Smooth muscle cell (in vitro differentiated cells): ENCODE results near the gene TECR. TPM values are rescaled to one million over a fixed set of nuclear protein-coding genes. Genes with fewer than 3 reads are reported as not detected.
A peak's percentile ranks its signal among the peaks of the same experiment; 100 is the strongest.

ENCODE experiments used
- DNase-seq: peaks from one replicate; lab custom pipeline; 2025; ENCODE audit not compliant: unreplicated experiment; lab: John Stamatoyannopoulos, UW
- H2AFZ ChIP-seq: fragments of 200-600 bp; sonication (generic); 2 replicates; pipeline ENCODE4 v1.6.0; 2016; ENCODE audit warnings: antibody characterized with exemption, low read depth, mild to moderate bottlenecking
- H3F3A ChIP-seq: fragments of 200-600 bp; sonication (generic); 2 replicates; pipeline ENCODE4 v1.6.0; 2017; ENCODE audit warnings: antibody characterized with exemption, low read depth
- H3K27ac ChIP-seq: fragments of 200-600 bp; sonication (generic); 2 replicates; pipeline ENCODE4 v1.5.1; 2016; ENCODE audit warnings: low read depth, mild to moderate bottlenecking
- H3K27me3 ChIP-seq: fragments of 200-600 bp; sonication (generic); 2 replicates; pipeline ENCODE4 v1.6.1; 2016; ENCODE audit warnings: low read depth, mild to moderate bottlenecking
- H3K36me3 ChIP-seq: fragments of 200-600 bp; sonication (generic); 2 replicates; pipeline ENCODE4 v1.5.1; 2016; ENCODE audit warnings: low read depth
- H3K4me1 ChIP-seq: fragments of 200-600 bp; sonication (generic); 2 replicates; pipeline ENCODE4 v1.5.1; 2016; ENCODE audit warnings: low read depth
- H3K4me2 ChIP-seq: fragments of 200-600 bp; sonication (generic); 2 replicates; pipeline ENCODE4 v1.6.0; 2016; ENCODE audit warnings: mild to moderate bottlenecking
- H3K4me3 ChIP-seq: fragments of 200-600 bp; sonication (generic); 2 replicates; pipeline ENCODE4 v1.5.1; 2016; ENCODE audit warnings: mild to moderate bottlenecking
- H3K79me2 ChIP-seq: fragments of 200-600 bp; sonication (generic); 2 replicates; pipeline ENCODE4 v1.6.0; 2016; ENCODE audit warnings: low read depth, mild to moderate bottlenecking
- H3K9ac ChIP-seq: fragments of 200-600 bp; sonication (generic); 2 replicates; pipeline ENCODE4 v1.6.0; 2016; ENCODE audit warnings: low read depth
- H3K9me3 ChIP-seq: fragments of 200-600 bp; sonication (generic); replicated peaks from 2 replicates; pipeline ENCODE4 v1.5.1; 2016; ENCODE audit warnings: low read depth
- H4K20me1 ChIP-seq: fragments of 200-600 bp; sonication (generic); 2 replicates; pipeline ENCODE4 v1.6.0; 2016; ENCODE audit warnings: low read depth
- WGBS: methylation state at CpG from one replicate; pipeline ENCODE4 v1.1.7; 2016; ENCODE audit warnings: low lambda C conversion rate; 5-methylcytosine and 5-hydroxymethylcytosine counted together
- polyA plus RNA-seq: library from polyadenylated mRNA; unstranded; fragments of >200 nt; fragmentation: Nextera tagmentation; extraction: Ambion mirVana; gene quantifications from 2 replicates; pipeline ENCODE4 v1.2.1, GENCODE V29; 2016
- total RNA-seq: library from RNA; depleted of rRNA; stranded (reverse); fragments of >200 nt; gene quantifications from 2 replicates; pipeline ENCODE4 v1.2.3, GENCODE V29; 2014
- TF ChIP-seq, protein P1 (sequence below): fragments of 200-600 bp; sonication (generic); IDR thresholded peaks from 2 replicates; pipeline ENCODE4 v1.5.1; 2017; ENCODE audit warnings: borderline replicate concordance, mild to moderate bottlenecking, antibody characterized with exemption; ENCODE audit not compliant: insufficient read depth, poor library complexity, severe bottlenecking

TECR gene
- total and polyA plus RNA-seq, 2 experiments from 2014 or later = 86.1 to 216 TPM

GRCh38 chr19:14507704-14508542 lies 21.5 kb upstream of the TECR start:
- H3K27me3 ChIP-seq = no peaks in the 10 kb centered on the region
- 75% methylated on average over 12 of the region's 12 CpGs for WGBS
- H3K4me1 ChIP-seq = no peaks in the 10 kb centered on the region
- TF ChIP-seq, protein P1, sequence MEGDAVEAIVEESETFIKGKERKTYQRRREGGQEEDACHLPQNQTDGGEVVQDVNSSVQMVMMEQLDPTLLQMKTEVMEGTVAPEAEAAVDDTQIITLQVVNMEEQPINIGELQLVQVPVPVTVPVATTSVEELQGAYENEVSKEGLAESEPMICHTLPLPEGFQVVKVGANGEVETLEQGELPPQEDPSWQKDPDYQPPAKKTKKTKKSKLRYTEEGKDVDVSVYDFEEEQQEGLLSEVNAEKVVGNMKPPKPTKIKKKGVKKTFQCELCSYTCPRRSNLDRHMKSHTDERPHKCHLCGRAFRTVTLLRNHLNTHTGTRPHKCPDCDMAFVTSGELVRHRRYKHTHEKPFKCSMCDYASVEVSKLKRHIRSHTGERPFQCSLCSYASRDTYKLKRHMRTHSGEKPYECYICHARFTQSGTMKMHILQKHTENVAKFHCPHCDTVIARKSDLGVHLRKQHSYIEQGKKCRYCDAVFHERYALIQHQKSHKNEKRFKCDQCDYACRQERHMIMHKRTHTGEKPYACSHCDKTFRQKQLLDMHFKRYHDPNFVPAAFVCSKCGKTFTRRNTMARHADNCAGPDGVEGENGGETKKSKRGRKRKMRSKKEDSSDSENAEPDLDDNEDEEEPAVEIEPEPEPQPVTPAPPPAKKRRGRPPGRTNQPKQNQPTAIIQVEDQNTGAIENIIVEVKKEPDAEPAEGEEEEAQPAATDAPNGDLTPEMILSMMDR = no peak
- no peak for DNase-seq
- no peak overlapping the region for H3K4me3 ChIP-seq
- peak overlapping the region; percentile 85 for H3K27ac ChIP-seq
- H3K9ac ChIP-seq = no peak overlapping the region
- no peak overlapping the region for H2AFZ ChIP-seq
- peaks cover 11% of the 10 kb centered on the region for H3F3A ChIP-seq
- H3K36me3 ChIP-seq = no peaks in the 10 kb centered on the region
- H3K79me2 ChIP-seq = no peaks in the 10 kb centered on the region
- no peaks in the 10 kb centered on the region for H4K20me1 ChIP-seq
- H3K9me3 ChIP-seq = no peaks in the 10 kb centered on the region
- no peak overlapping the region for H3K4me2 ChIP-seq

DNA sequence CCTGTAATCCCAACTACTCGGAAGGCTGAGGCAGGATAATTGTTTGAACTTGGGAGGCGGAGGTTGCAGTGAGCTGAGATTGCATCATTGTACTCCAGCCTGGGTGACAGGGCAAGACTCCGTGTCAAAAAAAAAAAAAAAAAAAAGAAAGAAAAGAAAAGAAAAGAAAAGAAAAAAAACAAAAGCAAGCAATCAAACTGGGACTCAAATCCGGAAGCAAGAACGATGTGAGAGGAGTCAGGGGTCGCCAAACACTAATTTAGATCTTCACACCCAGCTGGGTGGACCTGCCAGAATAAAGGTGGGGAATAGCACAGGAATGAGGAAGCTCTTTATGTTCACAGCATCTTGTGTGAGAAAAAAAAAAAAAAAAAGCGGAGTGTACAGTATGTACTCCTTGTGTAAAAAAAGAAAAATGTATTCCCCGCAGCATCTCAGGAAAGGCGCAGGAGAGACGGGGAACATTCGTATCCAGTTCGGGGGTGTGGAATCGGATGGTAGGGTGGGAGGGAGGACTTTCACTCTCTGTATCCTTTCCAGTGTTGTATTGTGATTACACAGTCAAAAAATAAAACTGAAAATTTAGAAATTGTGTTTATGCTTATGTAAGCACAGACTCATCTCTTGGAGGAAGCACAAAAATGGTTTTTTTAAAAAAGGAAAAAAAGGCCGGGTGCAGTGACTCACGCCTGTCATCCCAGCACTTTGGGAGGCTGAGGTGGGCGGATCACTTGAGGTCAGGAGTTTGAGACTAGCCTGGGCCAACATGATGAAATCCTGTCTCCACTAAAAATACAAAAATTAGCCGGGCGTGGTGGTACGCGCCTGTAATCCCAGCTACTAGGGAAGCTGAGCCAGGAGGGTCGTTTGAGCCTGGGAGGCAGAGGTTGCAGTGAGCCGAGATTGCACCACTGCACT lies 18.8 kb upstream of the TECR start:
- no peak overlapping the region for H3K4me2 ChIP-seq
- H4K20me1 ChIP-seq = peaks cover 24% of the 10 kb centered on the region
- no peak overlapping the region for H2AFZ ChIP-seq
- no peaks in the 10 kb centered on the region for H3K4me1 ChIP-seq
- H3K27me3 ChIP-seq = no peaks in the 10 kb centered on the region
- H3K36me3 ChIP-seq = peaks cover 7% of the 10 kb centered on the region
- H3F3A ChIP-seq = peaks cover 13% of the 10 kb centered on the region
- H3K27ac ChIP-seq = peak overlapping the region; percentile 14
- no peaks in the 10 kb centered on the region for H3K9me3 ChIP-seq
- no peak overlapping the region for H3K4me3 ChIP-seq
- H3K9ac ChIP-seq = no peak overlapping the region
- peaks cover 11% of the 10 kb centered on the region for H3K79me2 ChIP-seq
- TF ChIP-seq, protein P1 = no peak
- WGBS = 72% methylated on average over 22 of the region's 22 CpGs
- no peak for DNase-seq

- Histone ChIP-seq H3K4me2 (no peak overlapping the region), H3K9me3 (no peaks in the 10 kb centered on the region), H3K36me3 (peaks cover 7% of the 10 kb centered on the region), H3F3A (peaks cover 11% of the 10 kb centered on the region), H3K27me3 (no peaks in the 10 kb centered on the region), H2AFZ (no peak overlapping the region), H4K20me1 (peaks cover 30% of the 10 kb centered on the region), H3K79me2 (peaks cover 17% of the 10 kb centered on the region), H3K4me3 (no peak overlapping the region), H3K4me1 (peaks cover 2% of the 10 kb centered on the region), H3K9ac (no peak overlapping the region), H3K27ac (peak overlapping the region; percentile 10)
- WGBS = 93% methylated on average over 4 of the region's 4 CpGs
- DNase-seq = no peak
- TF ChIP-seq, protein P1 = no peak
Observed at GRCh38 chr19:14511229-14511593, 18.2 kb upstream of the TECR start.
